ENCODE data around the gene THAP7. TPM values are rescaled to one million over a fixed set of nuclear protein-coding genes. Genes with fewer than 3 reads are reported as not detected.
"Not testable (repeated sequence)": the region's sequence is repeated elsewhere in the genome, so short reads cannot be mapped to it uniquely, and the experiment has no call there.

THAP7 gene
- total RNA-seq, 1 donor from 2014 or later, result 17.8 TPM

DNA sequence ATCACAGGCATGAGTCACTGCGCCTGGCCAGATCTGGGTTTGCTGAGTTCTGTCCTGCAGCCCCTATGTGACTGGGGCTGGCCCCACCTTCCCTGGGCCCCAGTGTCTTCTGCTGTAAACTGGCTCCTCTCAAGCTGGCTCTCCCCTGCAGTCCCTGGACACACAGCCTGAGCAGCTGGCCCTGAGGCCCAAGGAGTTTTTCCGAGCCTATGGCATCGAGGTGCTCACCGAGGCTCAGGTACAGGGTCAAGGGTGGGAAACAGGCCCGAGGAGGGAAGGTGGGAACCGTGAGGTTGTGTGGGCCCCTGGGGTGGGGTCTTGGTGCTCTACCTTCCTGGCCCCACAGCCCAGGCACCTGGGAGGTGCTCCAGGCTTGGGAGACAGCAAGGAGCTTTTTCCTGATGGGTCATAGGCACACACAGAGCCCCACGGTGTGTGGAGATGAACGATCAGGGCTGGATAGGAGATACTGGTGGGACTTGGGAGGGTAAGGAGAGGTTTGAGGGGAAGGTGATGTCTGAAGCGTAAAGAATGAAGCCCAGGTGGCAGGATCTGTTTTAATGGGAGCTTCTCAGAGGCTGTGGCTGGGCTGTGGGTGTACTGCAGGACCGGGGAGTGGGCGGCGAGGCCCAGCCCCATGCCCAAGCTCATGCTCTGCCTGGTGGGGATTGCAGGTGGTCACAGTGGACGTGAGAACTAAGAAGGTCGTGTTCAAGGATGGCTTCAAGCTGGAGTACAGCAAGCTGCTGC, 26.2 kb downstream of the THAP7 start:
- TF ChIP-seq, protein P1, sequence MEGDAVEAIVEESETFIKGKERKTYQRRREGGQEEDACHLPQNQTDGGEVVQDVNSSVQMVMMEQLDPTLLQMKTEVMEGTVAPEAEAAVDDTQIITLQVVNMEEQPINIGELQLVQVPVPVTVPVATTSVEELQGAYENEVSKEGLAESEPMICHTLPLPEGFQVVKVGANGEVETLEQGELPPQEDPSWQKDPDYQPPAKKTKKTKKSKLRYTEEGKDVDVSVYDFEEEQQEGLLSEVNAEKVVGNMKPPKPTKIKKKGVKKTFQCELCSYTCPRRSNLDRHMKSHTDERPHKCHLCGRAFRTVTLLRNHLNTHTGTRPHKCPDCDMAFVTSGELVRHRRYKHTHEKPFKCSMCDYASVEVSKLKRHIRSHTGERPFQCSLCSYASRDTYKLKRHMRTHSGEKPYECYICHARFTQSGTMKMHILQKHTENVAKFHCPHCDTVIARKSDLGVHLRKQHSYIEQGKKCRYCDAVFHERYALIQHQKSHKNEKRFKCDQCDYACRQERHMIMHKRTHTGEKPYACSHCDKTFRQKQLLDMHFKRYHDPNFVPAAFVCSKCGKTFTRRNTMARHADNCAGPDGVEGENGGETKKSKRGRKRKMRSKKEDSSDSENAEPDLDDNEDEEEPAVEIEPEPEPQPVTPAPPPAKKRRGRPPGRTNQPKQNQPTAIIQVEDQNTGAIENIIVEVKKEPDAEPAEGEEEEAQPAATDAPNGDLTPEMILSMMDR (IDR thresholded peaks at IDR 0.05; ENCODE audit: borderline replicate concordance), result no peak
- peaks cover 7% of the 10 kb centered on the region for H3K9me3 ChIP-seq (replicated peaks)
- H3K27ac ChIP-seq (replicated peaks), result no peak overlapping the region
- no peaks in the 10 kb centered on the region for H3K36me3 ChIP-seq
- H3K27me3 ChIP-seq (ENCODE audit: low read depth), result peaks cover 16% of the 10 kb centered on the region
- H3K4me3 ChIP-seq, result no peak overlapping the region
- H3K4me1 ChIP-seq, result peaks cover 11% of the 10 kb centered on the region
- intact Hi-C loops (cut with micrococcal nuclease), result no loop called here
- no peak for DNase-seq

DNA sequence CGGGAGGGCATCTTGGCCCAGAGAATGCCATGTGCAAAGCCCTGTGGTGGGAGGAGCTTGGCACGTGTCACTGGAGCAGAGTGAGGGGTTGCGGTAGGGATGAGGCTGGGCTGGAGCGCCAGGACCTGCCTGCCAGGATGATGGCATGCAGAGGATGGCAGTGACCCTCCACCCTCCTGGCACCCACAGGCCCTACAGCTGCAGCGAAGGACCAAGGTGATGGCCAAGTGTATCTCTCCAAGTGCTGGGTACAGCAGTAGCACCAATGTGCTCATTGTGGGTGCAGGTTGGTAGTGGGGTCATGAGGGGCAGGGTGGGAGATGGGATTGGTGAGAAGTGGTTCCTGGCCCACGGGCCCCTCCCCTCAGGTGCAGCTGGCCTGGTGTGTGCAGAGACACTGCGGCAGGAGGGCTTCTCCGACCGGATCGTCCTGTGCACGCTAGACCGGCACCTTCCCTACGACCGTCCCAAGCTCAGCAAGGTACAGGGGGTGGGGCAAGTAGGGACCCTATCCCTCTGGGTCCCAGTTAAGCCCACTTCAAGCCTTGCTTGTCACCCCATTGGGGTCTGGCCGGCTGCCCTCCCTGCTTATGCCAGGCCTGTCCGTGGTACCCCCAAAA, 27.5 kb downstream of the THAP7 start:
- no peak overlapping the region for H3K27ac ChIP-seq (replicated peaks)
- intact Hi-C loops (cut with micrococcal nuclease), result no loop called here
- H3K9me3 ChIP-seq (replicated peaks), result peaks cover 7% of the 10 kb centered on the region
- peaks cover 16% of the 10 kb centered on the region for H3K27me3 ChIP-seq (ENCODE audit: low read depth)
- H3K4me3 ChIP-seq, result no peak overlapping the region
- TF ChIP-seq, protein P1 (IDR thresholded peaks at IDR 0.05; ENCODE audit: borderline replicate concordance), result no peak
- no peak for DNase-seq
- H3K4me1 ChIP-seq, result peaks cover 3% of the 10 kb centered on the region
- H3K36me3 ChIP-seq, result no peaks in the 10 kb centered on the region

DNA sequence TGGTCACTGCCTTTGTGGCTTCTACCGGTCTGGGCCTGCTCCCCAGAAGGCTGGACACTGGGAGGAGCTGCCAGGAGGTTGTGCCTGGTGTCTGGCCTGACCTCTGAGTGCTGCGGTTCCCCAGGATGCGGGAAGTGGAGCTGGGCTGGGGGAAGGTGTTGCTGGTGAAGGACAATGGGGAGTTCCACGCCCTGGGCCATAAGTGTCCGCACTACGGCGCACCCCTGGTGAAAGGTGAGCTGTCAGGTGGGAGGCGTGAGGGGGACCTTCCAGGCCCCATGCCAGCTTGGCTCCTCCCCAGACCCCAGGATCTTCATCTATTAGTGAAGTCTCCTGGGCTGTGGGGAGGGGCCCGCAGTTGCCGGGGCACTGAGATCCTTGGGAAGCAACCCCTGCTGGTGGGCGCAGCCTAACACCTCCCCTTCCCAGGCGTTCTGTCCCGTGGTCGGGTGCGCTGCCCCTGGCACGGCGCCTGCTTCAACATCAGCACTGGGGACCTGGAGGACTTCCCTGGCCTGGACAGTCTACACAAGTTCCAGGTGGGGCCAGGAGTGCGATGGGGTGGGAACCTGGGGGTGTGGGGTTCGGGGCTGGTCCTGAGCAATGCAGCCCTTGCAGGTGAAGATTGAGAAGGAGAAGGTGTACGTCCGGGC, 28.2 kb downstream of the THAP7 start:
- intact Hi-C loops (cut with micrococcal nuclease), result no loop called here
- H3K4me1 ChIP-seq, result no peaks in the 10 kb centered on the region
- DNase-seq, result no peak
- H3K27me3 ChIP-seq (ENCODE audit: low read depth), result peaks cover 16% of the 10 kb centered on the region
- H3K4me3 ChIP-seq, result no peak overlapping the region
- H3K9me3 ChIP-seq (replicated peaks), result peaks cover 7% of the 10 kb centered on the region
- no peaks in the 10 kb centered on the region for H3K36me3 ChIP-seq
- TF ChIP-seq, protein P1 (IDR thresholded peaks at IDR 0.05; ENCODE audit: borderline replicate concordance), result no peak
- H3K27ac ChIP-seq (replicated peaks), result no peak overlapping the region

DNA sequence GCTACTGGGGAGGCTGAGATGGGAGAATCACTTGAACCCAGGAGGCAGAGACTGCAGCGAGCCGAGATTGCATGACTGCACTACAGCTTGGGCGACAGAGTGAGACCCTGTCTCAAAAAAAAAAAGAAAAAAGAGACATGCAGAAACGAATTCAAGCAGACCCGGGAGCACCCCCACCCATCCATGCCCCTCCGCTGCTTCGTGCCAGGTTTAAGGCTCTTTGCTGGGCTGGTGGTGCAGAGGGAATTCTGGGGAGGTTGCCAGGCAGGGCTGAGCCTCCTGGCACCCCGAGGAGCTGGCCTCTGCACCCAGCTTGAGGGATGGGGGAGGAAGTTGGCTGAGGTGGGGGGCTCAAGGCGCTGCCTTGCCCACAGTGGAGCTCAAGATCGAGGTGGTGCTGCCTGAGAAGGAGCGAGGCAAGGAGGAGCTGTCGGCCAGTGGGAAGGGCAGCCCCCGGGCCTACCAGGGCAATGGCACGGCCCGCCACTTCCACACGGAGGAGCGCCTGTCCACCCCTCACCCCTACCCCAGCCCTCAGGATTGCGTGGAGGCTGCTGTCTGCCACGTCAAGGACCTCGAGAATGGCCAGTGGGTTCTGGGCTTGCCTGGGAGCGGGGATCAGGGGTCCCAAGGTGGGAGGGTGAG, 28.9 kb downstream of the THAP7 start:
- Histone ChIP-seq H3K27ac (replicated peaks) (no peak overlapping the region), H3K9me3 (replicated peaks) (no peaks in the 10 kb centered on the region), H3K4me1 (no peaks in the 10 kb centered on the region), H3K27me3 (ENCODE audit: low read depth) (peaks cover 16% of the 10 kb centered on the region), H3K36me3 (no peaks in the 10 kb centered on the region), H3K4me3 (no peak overlapping the region)
- TF ChIP-seq, protein P1 (IDR thresholded peaks at IDR 0.05; ENCODE audit: borderline replicate concordance), result no peak
- DNase-seq, result no peak
- intact Hi-C loops (cut with micrococcal nuclease), result no loop called here

DNA sequence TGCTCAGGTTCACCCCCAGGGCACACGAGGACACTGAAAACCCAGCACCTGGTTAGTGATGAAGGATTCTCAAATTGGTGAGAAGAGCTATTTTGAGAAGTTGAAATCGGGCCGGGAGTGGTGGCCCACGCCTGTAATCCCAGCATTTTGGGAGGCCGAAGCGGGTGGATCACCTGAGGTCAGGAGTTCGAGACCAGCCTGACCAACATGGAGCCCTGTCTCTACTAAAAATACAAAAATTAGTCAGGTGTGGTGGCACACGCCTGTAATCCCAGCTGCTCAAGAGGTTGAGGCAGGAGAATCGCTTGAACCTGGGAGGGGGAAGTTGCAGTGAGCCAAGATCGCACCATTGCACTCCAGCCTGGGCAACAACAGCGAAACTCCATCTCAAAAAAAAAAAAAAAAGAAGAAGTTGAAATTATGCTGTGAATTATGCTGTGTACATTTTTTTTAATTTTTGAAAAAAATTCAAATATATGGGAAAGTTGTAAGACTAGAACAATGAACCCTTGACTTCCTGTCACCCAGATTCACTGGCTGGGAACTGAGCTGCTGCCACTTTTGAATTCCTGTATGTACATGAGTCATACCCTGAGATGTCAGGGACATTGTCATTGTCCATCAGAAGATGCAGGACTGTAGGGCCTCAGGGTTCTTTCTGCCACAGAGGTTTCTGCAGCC, 29.8 kb downstream of the THAP7 start:
- H3K4me1 ChIP-seq; H3K36me3 ChIP-seq; DNase-seq; H3K9me3 ChIP-seq (replicated peaks); H3K27ac ChIP-seq (replicated peaks); intact Hi-C loops (cut with micrococcal nuclease); H3K4me3 ChIP-seq: not testable (repeated sequence)
- H3K27me3 ChIP-seq (ENCODE audit: low read depth), result peaks cover 16% of the 10 kb centered on the region
